ENCODE data around the gene CLCF1. TPM values are rescaled to one million over a fixed set of nuclear protein-coding genes. Genes with fewer than 3 reads are reported as not detected.
A peak's percentile ranks its signal among the peaks of the same experiment; 100 is the strongest.

Gene CLCF1
- total and polyA plus RNA-seq, 2 of the 13 experiments (the other 11 are each of a cell fraction or from before 2014, with no cell fraction given), result 0.49 to 0.78 TPM

GRCh38 chr11:67376873-67377808, 3.7 kb upstream of the CLCF1 start:
- DNase-seq (ENCODE audit: low spot score), result no peak
- ATAC-seq, result no peak
- FAIRE-seq, result no peak
- no peaks in the 10 kb centered on the region for H3K9me3 ChIP-seq (ENCODE audit: low read length)
- H3K27ac ChIP-seq (ENCODE audit: extremely low read length, insufficient read depth, low read length), result no peak overlapping the region
- H3K9ac ChIP-seq (ENCODE audit: insufficient read depth, low read depth, low read length), result no peak overlapping the region
- CTCF ChIA-PET (ENCODE audit: low intra/inter-chr PET ratio, low total read pairs), result no interaction called here
- H3K4me2 ChIP-seq (ENCODE audit: low read depth, low read length), result no peak overlapping the region
- no TSS peak for BruUV-seq (replicated peaks)
- H2AFZ ChIP-seq (ENCODE audit: low read length), result no peak overlapping the region
- 68% methylated on average over 3 of the region's 6 CpGs for WGBS (ENCODE audit: low lambda C conversion rate)
- H3K79me2 ChIP-seq (ENCODE audit: insufficient read depth, low read length), result no peaks in the 10 kb centered on the region
- intact Hi-C loops (cut with micrococcal nuclease; ENCODE audit: unreplicated experiment), result no loop called here
- POLR2A ChIA-PET, result interaction anchor here (18.5 kb wide), 1 partner anchor 24 kb away, joined by 365 read pairs; the partner anchor contains the start of gene POLD4
- H4K20me1 ChIP-seq (ENCODE audit: insufficient read depth, low read length), result no peaks in the 10 kb centered on the region
- H3K27me3 ChIP-seq (ENCODE audit: control insufficient read depth in 1 of 2, insufficient read depth in 2 of 2, low read length in 2 of 2), result peaks cover 3 to 25% of the 10 kb centered on the region in 2 experiments; a peak in 3 of 5 replicates
- peaks cover 39% of the 10 kb centered on the region for H3K4me1 ChIP-seq (ENCODE audit: insufficient read depth, low read length)
- TF ChIP-seq ZNF101 (CRISPR knock-in tag; IDR thresholded peaks at IDR 0.05; ENCODE audit: borderline replicate concordance, low read depth) (no peak), FOSL2 (CRISPR knock-in tag; IDR thresholded peaks at IDR 0.05) (0 out of 2 replicates have a peak, but pooled peaks have one; percentile 6)
- H3K36me3 ChIP-seq (replicated peaks in 1 of 2; ENCODE audit: control insufficient read depth in 1 of 2, insufficient read depth in 2 of 2, low read length in 2 of 2), result no peaks in the 10 kb centered on the region
- H3K4me3 ChIP-seq (replicated peaks in 1 of 3; ENCODE audit: insufficient read depth in 1 of 3, low read depth in 2 of 3, low read length in 3 of 3), result no peak overlapping the region
- in situ Hi-C loops (cut with HindIII; ENCODE audit: extremely low pct_ligation_motif_present, low pct_unique_long_range_greater_than_20kb), result no loop called here

GRCh38 chr11:67376063-67376820, 2.8 kb upstream of the CLCF1 start:
- H3K27me3 ChIP-seq (ENCODE audit: control insufficient read depth in 1 of 2, insufficient read depth in 2 of 2, low read length in 2 of 2), result peaks cover 3 to 20% of the 10 kb centered on the region in 2 experiments; a peak in 3 of 5 replicates
- DNase-seq (ENCODE audit: low spot score) (no peak), FAIRE-seq (no peak), ATAC-seq (no peak)
- no peaks in the 10 kb centered on the region for H4K20me1 ChIP-seq (ENCODE audit: insufficient read depth, low read length)
- no peaks in the 10 kb centered on the region for H3K79me2 ChIP-seq (ENCODE audit: insufficient read depth, low read length)
- 67% methylated on average over 4 of the region's 7 CpGs for WGBS (ENCODE audit: low lambda C conversion rate)
- POLR2A ChIA-PET, result interaction anchor here (1.2 to 18.5 kb wide), 2 partner anchors 15 to 23 kb away, joined by 4 to 365 read pairs; partner anchors contain the start of genes POLD4 and RAD9A
- in situ Hi-C loops (cut with HindIII; ENCODE audit: extremely low pct_ligation_motif_present, low pct_unique_long_range_greater_than_20kb), result no loop called here
- TF ChIP-seq ZNF333 (CRISPR knock-in tag; IDR thresholded peaks at IDR 0.05; ENCODE audit: borderline replicate concordance) (no peak), RFX1 (IDR thresholded peaks at IDR 0.05) (no peak), ZNF180 (CRISPR knock-in tag; IDR thresholded peaks at IDR 0.05; ENCODE audit: borderline replicate concordance, low read depth) (no peak), ZNF121 (CRISPR knock-in tag; IDR thresholded peaks at IDR 0.05) (no peak), CBX1 (IDR thresholded peaks at IDR 0.05; ENCODE audit: low read depth) (no peak), ZNF24 (IDR thresholded peaks at IDR 0.05) (no peak), ZNF780A (CRISPR knock-in tag; IDR thresholded peaks at IDR 0.05) (no peak), ZFYVE20 (CRISPR knock-in tag; IDR thresholded peaks at IDR 0.05; ENCODE audit: borderline replicate concordance, low read depth) (no peak), ZBTB21 (CRISPR knock-in tag; IDR thresholded peaks at IDR 0.05) (no peak), HES4 (CRISPR knock-in tag; IDR thresholded peaks at IDR 0.05; ENCODE audit: borderline replicate concordance) (no peak), SNAPC2 (CRISPR knock-in tag; IDR thresholded peaks at IDR 0.05) (no peak), THAP11 (CRISPR knock-in tag; IDR thresholded peaks at IDR 0.05) (no peak), CHD4 (IDR thresholded peaks at IDR 0.05; ENCODE audit: borderline replicate concordance, low read length) (no peak), ZNF496 (CRISPR knock-in tag; IDR thresholded peaks at IDR 0.05; ENCODE audit: insufficient replicate concordance) (no peak), DDIT3 (CRISPR knock-in tag; IDR thresholded peaks at IDR 0.05) (no peak), NFIB (CRISPR knock-in tag; IDR thresholded peaks at IDR 0.05; ENCODE audit: borderline replicate concordance) (no peak)
- no peak overlapping the region for H2AFZ ChIP-seq (ENCODE audit: low read length)
- no peak overlapping the region for H3K27ac ChIP-seq (ENCODE audit: extremely low read length, insufficient read depth, low read length)
- H3K4me1 ChIP-seq (ENCODE audit: insufficient read depth, low read length), result peaks cover 44% of the 10 kb centered on the region
- intact Hi-C loops (cut with micrococcal nuclease; ENCODE audit: unreplicated experiment), result no loop called here
- CTCF ChIA-PET (ENCODE audit: low intra/inter-chr PET ratio, low total read pairs), result no interaction called here
- no peaks in the 10 kb centered on the region for H3K9me3 ChIP-seq (ENCODE audit: low read length)
- no peak overlapping the region for H3K9ac ChIP-seq (ENCODE audit: insufficient read depth, low read depth, low read length)
- H3K4me3 ChIP-seq (replicated peaks in 1 of 3; ENCODE audit: insufficient read depth in 1 of 3, low read depth in 2 of 3, low read length in 3 of 3), result no peak overlapping the region
- BruUV-seq (replicated peaks), result no TSS peak
- no peak overlapping the region for H3K4me2 ChIP-seq (ENCODE audit: low read depth, low read length)
- H3K36me3 ChIP-seq (replicated peaks in 1 of 2; ENCODE audit: control insufficient read depth in 1 of 2, insufficient read depth in 2 of 2, low read length in 2 of 2), result no peaks in the 10 kb centered on the region

All from HepG2 (cell line).